HL-60 (cell line): ENCODE results near the gene DLX1.

Experiments used
- DNase-seq, 2 experiments: peaks; one replicate each; pipeline ENCODE4 v3.0.0-alpha.2; 2010 to 2020; ENCODE audit warnings: low read depth in 1 of 2, low spot score in 1 of 2
- H3K27ac ChIP-seq: fragments of 250-450 bp; sonication (Bioruptor Pico); replicated peaks from 2 replicates; pipeline ENCODE4 v1.5.1; 2020; ENCODE audit warnings: mild to moderate bottlenecking, moderate library complexity
- H3K27me3 ChIP-seq: fragments of 250-450 bp; sonication (Bioruptor Pico); 2 replicates; pipeline ENCODE4 v1.5.1; 2021; ENCODE audit warnings: mild to moderate bottlenecking, moderate library complexity; ENCODE audit not compliant: insufficient read depth, poor library complexity, severe bottlenecking
- H3K4me3 ChIP-seq: replicated peaks from 2 replicates; pipeline ENCODE4 v1.5.1; 2011; ENCODE audit warnings: mild to moderate bottlenecking, control low read depth, low read length; ENCODE audit not compliant: insufficient read depth
- GABPA ChIP-seq: IDR thresholded peaks from 2 replicates; pipeline ENCODE4 v1.6.1; 2012; ENCODE audit warnings: low read depth
- POLR2AphosphoS5 ChIP-seq: IDR thresholded peaks from 2 replicates; pipeline ENCODE4 v1.6.1; 2012; ENCODE audit warnings: low read depth
- REST ChIP-seq: IDR thresholded peaks from 2 replicates; pipeline ENCODE4 v1.6.1; 2012; ENCODE audit warnings: low read depth; ENCODE audit not compliant: insufficient replicate concordance
- SPI1 ChIP-seq: IDR thresholded peaks from 2 replicates; pipeline ENCODE4 v1.6.1; 2012; ENCODE audit warnings: low read depth, mild to moderate bottlenecking, borderline replicate concordance
- TF ChIP-seq, protein P1 (sequence below): IDR thresholded peaks from one replicate; pipeline ENCODE4 v1.5.1; 2011; ENCODE audit warnings: low read length, control low read depth, inconsistent platforms; ENCODE audit not compliant: insufficient read depth

The DLX1 gene

DNA sequence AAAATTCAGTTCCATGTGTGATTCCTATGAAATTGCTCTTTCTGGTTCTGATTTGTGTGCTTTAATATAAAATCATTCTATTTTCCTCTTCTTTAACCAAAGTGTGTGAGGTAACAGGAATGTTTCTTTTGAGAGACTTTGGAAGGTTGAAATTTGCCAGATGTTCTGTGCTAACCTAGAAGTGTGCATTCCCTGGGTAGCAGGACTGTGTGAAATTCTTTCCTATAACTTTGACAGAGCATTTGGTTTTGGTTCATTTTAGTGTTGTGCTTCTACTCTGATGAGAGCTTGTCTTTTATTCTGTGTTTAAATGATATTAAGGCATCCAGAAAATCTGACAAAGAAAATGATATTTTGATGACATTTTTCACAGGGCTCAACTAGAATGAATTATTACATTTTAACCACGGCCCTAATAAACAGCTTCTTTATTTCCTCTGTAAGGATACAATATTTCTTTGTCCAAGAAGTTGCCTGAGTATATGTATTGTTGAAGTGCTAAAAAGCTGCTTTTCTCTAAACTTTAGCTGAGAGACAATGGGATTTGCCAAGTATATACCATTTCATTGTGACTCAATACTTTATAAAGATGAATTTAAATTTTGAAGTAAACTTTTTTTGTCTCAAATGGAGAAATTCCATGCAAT lies 34.7 kb upstream of the DLX1 start:
- Histone ChIP-seq H3K4me3 (no peak overlapping the region), H3K27me3 (no peaks in the 10 kb centered on the region), H3K27ac (no peak overlapping the region)
- no peak for DNase-seq
- TF ChIP-seq, protein P1, sequence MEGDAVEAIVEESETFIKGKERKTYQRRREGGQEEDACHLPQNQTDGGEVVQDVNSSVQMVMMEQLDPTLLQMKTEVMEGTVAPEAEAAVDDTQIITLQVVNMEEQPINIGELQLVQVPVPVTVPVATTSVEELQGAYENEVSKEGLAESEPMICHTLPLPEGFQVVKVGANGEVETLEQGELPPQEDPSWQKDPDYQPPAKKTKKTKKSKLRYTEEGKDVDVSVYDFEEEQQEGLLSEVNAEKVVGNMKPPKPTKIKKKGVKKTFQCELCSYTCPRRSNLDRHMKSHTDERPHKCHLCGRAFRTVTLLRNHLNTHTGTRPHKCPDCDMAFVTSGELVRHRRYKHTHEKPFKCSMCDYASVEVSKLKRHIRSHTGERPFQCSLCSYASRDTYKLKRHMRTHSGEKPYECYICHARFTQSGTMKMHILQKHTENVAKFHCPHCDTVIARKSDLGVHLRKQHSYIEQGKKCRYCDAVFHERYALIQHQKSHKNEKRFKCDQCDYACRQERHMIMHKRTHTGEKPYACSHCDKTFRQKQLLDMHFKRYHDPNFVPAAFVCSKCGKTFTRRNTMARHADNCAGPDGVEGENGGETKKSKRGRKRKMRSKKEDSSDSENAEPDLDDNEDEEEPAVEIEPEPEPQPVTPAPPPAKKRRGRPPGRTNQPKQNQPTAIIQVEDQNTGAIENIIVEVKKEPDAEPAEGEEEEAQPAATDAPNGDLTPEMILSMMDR = no peak
- no peak for TF ChIP-seq POLR2AphosphoS5
- TF ChIP-seq GABPA = no peak
- TF ChIP-seq REST = no peak
- TF ChIP-seq SPI1 = no peak

DNA sequence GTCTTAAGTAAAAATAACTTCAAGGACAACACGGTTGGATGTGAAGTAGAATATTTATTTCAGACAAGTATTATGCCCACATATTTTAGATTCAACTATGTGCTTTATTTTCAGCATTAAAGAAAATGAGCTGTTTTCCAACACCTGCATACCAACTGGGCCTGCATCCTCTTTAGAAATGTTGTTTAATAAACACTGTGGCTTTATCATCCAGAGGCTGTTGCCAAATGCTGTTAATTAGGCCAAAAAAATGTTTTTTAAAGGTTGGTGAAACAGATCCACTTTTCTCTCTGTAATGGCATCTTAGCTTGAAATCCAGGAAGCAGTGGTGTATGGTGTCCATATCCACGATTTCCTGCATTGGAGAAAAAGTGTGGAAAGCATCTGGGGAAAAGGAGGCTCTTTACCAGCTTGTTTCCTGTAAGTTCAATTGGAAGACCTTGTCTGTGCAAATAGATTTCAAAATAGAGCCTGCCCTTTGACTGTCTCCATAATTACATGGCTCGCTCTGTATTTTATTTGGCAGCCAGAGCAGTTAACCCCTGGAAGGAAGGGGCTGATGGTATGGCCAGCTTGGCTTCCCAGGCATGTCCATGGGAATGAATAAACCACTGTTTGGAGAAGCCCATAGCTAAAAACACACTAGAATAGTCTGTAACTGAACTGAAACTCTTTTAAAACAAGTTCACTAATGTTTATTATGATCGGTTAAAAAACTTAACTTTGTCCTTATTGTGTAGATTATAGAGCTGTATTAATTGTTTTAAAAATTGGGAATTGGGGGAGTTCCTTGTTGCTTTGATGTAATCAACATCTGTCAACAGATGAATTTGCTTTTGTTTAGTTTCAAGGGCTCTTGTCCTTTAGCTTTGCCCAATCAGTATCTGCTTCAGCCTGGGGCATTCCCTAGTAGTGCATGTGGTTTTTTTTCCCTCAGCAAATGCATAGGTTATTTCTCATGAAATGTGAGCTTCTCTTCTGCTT lies 33.0 kb upstream of the DLX1 start:
- no peak for DNase-seq
- H3K27ac ChIP-seq = no peak overlapping the region
- no peaks in the 10 kb centered on the region for H3K27me3 ChIP-seq
- no peak overlapping the region for H3K4me3 ChIP-seq
- TF ChIP-seq GABPA (no peak), SPI1 (no peak), REST (no peak), POLR2AphosphoS5 (no peak)
- TF ChIP-seq, protein P1 = no peak

- Histone ChIP-seq H3K4me3 (no peak overlapping the region), H3K27me3 (no peaks in the 10 kb centered on the region), H3K27ac (no peak overlapping the region)
- TF ChIP-seq REST = no peak
- no peak for TF ChIP-seq GABPA
- no peak for TF ChIP-seq SPI1
- TF ChIP-seq, protein P1 = no peak
- TF ChIP-seq POLR2AphosphoS5 = no peak
- no peak for DNase-seq
Observed at GRCh38 chr2:172053486-172053885, 31.8 kb upstream of the DLX1 start.
